Endothelial cell of hepatic sinusoid (primary cell): ENCODE results near the gene LZTS2.

Experiments
- in situ Hi-C: cut with HindIII; loops from 2 replicates; pipeline ENCODE4 v1.10.0; 2017; ENCODE audit warnings: low sequenced_read_pairs

Gene LZTS2

DNA sequence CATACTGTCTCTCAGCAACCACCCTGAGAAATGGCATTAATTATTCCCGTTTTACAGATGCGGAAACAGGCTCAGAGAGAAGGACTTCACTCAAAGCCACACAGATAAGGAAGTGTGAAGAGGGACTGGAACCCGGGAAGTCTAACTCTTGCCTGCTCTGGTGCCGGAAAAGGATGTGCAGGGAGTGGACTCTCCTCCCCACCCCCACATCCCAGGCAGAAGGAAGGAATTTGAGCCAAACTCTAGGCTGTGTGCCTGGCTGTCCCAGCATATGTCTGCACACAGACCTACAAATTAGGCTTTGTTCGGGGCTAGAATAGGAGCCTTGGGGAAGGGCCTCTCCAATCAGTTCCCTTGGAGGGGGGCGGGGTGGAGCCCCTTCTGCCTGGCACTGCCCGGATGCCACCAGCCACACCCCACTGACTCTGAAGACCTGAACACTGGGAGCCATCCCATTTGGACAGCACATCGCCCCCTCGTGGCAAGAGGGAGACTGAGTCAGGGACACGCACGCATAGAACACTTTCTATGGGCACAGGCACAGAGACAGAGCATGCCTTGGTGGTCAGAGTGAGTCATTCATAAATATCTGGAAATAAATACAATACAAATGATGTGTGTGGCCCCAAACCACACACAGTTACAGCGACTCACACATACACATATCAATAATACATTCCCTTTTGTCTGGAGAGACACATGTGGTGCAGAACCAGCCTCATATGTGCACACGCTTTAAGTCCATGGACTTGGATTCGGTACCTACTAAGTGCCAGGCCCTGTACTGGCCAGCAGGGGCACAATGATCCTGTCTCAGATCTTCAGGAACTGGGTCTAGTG, 13.1 kb downstream of the LZTS2 start:
- in situ Hi-C loops = no loop called here

DNA sequence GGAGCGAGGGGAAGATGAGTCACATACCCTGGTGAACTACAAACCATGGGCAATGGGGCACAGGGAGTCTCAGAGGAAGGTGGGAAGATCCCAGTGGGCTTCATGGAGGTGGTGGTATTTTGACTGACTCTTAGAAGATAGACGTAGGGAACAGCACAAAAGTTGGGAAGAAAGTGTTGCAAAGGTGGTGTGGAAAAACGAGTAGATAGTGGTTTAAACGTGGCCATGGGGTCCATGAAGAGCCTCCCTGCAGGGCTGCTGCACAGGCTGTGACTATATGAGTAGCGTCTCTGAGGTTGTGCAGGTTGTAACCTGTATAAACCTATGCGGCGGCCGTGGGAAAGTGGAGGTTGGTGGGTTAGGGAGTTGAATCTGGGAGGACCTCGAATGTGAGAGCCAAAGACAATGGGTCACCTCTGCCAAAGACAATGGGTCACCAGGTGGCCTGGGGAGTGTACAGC, 13.8 kb downstream of the LZTS2 start:
- in situ Hi-C loops = no loop called here

DNA sequence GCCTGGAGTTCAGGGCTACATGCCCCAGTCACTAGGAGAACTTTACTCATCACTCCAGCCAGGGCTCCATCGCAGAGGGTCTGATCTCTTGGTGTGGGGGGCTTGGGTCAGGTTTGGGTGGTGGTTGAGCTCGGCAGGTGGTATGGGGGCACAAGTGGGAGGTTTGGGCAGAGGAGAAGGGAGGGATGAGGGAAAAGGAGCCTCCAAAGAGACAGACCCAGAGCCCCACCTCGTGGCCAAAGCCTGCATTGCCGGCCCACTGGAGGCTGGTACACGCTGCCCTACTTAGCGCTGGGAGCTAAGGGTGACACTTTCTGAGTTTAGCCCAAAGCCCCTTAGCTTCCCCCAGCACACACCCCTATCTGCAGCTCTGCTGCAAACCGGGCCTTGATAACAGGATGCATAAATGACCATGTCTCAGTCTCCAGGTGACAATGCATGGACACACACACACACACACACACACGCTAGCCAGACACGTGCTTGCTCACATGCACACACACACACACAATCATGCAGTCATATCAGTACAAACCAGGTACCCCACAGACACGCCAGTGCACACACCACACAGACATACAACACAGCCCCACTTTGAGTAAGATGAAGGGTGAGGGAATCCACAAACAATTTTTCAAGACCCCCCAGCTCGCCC, 14.7 kb downstream of the LZTS2 start:
- in situ Hi-C loops = no loop called here

DNA sequence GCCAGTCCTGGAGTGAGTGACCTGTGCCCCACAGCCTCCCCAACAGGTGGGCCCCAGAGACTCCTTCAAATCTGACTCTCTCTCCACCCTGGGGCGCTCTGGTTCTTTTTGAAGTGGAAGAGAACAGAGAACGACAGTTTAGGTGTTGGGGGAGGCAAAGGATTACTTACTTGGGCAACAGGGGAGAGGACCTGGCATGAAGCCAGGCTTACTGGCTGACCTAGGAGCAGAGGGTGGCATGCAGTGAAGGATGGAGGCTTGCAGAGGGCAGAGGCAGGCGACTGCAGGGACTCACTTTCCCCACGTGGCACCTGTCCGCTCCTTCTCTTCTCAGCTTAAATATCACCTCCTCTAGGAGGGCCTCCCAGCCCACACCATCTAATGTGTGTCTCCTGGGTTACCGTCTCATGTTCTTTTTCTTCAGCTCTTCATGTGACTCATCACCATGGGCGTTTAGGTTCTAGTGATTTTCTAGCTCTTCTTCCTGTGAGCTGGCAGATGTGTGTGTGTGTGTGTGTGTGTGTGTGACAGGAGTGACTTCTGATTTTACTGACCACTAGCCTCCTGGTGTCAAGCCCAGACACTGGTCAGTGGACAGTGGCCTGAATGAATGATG, 15.5 kb downstream of the LZTS2 start:
- in situ Hi-C loops = no loop called here

DNA sequence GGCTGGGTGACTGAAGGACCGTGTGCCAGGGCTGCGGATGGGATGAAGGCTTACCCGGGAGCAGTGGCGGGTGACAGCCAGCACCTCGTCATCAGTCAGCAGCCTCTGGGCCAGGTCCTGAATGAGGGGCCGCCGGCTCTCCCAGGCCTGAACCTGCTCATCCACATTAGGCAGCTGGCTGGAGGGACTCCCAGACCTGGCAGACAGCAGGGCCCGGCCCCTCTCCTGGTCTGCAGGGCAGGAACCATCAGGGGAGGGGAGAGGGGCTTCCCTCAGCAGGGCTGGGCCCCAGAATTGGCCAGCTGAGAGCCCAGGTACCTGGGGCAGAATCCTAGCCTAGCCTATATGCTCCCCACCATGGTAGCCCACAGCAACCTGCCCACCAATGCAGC, 16.0 kb downstream of the LZTS2 start:
- in situ Hi-C loops = no loop called here

DNA sequence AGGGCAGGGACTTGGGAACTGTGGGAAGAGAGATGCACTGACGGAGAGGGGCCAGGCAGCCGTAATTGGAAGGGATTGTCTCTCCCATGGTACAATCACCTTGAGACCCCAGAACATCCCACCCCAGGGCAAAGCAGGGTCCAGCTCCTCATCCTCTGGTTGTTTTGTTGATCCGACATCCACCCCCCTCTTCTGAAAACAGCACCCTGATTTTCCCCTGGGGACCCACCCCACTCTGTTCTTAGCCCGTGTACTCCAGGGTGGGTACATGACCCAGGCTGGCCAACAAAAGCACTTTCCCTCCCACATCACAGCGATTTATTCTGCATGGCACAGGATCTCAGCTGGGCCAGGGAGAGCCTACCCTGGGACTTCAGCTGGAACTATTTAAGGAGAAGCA, 17.2 kb downstream of the LZTS2 start:
- in situ Hi-C loops = no loop called here

DNA sequence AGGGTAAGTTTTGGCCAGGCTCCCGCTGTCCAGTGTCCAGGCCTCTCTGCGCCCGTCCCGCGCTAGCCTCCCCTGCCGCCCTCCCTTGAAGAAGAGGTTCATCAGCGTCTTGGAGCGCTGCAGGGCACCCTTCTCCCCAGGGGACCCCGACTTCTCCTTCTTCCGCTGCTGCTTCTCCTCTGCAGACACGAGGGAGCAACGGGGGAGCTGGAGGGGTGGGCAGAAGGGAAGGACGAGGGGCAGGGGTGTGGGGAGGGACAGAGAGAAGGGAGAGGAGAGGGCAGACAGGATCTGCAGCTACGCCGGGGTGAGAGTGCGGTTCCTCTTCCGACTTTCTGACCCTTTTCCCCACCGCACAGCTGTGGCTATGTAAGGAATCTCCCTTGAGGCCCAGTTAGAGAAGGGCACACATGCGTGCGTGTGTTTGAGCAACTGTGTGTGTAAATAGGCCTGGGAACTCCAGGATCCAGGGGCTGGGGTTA, 18.6 kb downstream of the LZTS2 start:
- in situ Hi-C loops = no loop called here

DNA sequence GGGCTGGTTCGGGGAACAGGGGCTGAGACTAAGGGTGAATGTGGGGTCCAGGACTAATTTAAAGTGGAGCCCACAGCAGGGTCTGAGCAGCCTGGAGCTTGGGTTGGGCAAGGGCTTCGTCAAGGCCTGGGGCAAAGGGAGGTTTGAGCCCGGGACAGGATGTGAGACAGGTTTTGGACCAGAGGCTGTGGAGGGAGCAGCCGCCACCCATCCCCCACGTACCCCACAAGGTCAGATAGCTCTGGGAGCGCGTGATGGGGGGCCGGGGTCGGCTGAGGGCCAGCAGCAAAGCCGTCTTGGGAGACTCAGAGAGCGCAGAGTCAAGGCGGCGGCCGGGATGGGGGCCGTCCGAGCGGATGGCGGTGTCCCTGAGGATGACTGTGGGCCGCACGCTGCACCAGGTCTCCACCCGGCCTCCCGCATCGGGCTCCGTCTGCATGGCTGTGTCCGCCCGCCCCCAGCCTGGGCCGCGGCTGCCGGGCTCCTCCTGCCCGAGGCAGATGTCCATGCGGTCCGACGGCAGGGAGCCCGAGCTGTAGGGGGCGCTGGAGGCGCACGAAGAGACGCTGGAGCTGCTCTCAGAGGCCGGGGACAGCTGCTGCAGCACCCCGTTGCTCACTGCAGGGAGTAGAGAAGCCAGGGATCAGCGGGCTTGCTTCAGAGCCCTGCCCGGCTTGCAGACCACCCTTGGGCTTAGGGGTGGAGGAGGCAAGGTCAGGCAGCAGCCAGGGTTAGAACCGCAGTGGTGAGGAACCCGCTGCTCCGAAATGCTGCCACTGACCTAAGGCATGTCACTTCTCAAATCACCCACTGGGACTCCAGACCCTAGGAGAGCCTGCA, 19.2 kb downstream of the LZTS2 start:
- in situ Hi-C loops = no loop called here

DNA sequence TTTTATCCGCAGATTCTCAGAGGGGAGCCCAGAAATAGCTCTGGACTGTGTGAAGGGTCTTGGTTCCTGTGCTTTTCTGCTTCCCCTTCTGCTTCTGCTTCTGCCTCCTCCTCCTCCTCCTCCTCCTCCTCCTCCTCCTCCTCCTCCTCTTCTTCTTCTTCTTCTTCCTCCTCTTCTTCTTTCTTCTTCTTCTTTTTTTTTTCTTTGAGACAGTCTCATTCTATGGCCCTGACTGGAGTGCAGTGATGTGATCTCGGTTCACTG, 19.8 kb downstream of the LZTS2 start:
- in situ Hi-C loops = no loop called here

DNA sequence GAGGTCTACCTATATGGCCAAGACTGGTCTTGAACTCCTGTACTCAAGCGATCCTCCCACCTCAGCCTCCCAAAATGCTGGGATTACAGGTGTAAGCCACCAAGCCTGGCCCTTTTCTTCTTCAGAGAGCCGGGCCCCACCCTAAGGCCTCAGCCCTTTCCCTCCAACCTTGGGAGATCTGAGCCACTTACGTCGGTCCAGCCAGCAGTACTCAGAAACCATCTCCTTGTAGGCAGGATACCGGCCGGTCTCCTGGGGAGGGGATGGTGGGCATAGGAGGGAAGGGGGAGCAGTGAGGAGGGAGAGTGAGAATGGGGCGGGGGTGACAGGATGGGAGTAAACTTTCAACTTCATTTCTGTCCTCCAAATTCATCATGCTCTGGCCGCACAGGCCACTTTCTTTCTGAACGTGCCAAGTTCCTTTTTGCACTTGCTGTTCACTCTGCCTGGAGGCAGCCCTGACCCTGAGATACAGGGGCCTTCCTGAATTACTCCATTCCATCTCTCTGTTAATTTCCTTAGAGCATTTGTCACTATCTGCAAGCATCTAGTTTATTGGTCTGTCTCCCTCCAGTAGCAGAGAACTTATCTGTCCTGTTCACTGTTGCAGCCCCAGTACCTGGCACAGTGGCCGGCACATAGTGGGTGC, 20.9 kb downstream of the LZTS2 start:
- in situ Hi-C loops = no loop called here

DNA sequence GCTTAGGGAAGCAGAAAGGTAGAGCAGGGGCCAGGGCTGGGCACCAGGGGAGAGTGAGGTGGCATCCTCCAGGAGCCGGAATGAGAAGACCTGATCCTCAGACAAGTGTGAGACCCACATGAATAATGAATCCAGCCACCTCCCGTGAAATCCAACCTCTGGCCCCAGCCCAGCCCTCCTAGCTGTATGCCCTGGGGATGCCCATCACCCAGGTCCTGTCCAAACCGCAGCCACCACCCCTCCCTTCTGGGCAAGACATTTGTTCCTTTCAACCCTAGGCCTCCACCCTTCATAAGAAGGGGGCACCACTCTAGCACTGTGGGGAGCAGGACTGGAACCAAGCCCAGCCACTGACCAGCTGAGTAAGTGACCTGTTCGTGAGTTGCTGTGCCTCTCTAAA, 21.6 kb downstream of the LZTS2 start:
- in situ Hi-C loops = no loop called here

DNA sequence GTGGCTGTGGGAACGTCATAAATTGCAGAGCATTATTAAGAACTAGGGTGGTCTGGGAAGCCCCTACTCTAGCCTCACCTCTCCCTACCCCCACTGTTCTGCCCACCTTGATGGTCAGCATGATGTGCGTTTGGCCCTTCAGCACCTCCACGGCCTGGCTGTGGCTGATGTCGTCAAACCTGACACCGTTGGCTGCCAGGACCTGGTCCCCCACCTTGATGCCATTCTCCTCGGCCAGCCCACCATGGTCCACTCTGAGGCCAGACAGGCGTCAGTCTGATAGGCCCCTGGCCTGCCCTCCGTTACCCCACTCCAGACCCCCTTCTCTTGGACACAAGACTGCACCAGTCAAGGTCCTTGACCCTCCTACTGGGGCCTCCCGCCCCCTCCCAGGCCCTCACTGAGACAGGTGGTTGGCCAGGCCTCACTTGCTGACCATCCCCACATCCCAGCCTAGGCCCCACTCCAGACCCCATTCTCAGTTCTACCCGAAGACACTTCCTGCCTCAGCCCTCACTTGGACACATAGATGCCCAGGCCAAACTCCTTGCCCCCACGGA, 22.2 kb downstream of the LZTS2 start:
- in situ Hi-C loops = no loop called here

DNA sequence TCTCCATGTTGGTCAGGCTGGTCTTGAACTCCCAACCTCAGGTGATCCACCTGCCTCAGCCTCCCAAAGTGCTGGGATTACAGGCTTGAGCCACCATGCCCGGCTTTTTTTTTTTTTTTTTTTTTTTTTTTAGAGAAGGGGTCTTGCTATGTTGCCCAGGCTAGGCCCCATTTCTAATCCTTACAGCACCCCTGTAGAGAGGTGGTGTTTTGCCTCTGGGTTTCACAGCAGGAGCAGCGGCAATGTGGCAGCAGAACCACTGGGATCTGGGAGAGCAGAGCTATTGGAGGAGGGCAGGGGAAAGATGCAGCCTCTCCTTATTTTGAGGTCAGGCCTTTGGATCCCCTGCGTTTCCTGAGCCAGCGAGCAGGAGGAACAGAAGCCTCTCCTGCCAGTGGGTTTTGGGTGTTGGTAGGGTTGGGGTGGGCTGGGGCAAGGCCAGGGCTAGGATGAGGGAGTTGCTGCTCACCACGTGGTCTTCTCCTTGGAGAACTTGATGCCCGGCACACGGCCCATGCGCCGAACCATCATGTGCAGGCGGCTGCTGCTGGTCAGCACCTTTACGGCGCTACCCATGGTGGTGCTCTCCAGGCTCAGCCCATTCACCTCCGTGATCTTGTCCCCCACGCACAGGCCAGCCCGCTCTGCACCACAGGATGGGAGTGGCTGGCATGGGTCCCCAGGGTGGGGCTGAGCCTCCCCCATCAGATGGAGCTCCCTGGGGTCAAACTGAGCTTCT, 23.5 kb downstream of the LZTS2 start:
- in situ Hi-C loops = no loop called here

DNA sequence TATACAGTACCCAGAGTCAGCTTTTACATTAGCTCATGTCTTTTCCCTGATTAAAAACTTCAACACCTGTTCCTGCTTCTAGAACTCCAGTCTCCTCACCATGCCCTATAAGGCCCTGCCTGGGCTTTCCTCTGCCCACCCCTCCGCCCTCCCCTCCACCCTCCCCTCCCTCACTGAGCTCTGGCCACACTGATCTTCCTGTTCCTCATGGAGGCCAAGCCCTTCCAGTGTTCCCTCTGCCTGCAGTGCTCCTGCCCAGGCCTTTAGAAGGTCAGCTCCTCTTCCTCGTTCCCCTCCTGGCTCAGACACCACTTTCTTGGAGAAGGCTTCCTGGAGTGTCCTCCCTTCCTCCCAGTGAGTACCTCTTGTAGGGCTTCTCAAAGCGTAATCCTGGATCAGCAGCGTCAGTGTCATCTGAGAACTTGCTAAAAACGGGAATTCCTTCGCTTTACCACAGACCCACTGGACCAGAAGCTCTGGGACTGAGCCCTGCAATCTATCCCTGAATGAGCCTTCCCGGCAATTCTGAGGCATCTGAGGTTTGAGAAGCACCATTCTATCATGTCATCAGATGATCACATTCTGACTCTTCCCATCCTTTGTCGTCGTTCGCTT, 27.6 kb downstream of the LZTS2 start:
- in situ Hi-C loops = no loop called here

DNA sequence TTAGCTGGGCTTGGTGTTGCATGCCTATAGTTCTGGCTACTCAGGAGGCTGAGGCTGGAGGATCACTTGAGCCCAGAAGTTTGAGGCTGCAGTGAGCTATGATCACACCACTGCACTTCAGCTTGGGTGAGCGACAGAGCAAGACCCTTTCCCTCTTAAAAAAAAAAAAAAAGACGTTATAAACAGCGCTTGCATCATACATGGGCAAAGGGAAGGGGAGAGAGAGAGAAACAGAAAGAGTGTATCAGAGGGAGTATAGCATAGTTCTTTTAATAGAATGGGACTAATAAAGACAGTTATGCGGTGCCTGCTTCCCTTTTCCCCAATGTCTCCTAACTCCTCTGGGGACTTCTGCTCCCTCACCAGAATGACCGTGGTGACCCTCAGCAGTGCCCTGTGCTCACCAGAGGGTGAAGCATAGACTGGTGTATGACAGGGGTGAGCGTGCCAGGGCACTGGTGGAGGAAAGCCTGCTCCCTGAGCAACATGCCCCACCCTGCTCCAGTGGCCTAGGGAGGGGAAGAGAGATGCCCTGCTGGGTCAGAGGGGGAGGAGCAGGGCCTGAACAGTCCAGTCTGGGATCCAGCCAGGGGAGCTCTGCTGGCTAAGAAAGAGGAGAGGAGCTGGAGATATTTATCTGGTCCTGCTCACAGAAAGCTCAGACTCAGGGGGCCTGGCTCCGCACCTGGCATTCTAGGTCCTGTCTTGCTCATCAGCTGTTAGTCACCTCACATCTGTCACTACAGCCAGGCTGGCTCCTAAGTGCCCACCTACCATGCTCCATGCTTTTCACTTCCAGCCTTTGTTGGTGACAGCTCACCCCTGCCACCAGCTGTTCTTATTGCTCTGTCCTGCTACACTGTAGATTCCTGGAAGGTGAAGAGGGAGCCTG, 29.1 kb downstream of the LZTS2 start:
- in situ Hi-C loops = no loop called here

DNA sequence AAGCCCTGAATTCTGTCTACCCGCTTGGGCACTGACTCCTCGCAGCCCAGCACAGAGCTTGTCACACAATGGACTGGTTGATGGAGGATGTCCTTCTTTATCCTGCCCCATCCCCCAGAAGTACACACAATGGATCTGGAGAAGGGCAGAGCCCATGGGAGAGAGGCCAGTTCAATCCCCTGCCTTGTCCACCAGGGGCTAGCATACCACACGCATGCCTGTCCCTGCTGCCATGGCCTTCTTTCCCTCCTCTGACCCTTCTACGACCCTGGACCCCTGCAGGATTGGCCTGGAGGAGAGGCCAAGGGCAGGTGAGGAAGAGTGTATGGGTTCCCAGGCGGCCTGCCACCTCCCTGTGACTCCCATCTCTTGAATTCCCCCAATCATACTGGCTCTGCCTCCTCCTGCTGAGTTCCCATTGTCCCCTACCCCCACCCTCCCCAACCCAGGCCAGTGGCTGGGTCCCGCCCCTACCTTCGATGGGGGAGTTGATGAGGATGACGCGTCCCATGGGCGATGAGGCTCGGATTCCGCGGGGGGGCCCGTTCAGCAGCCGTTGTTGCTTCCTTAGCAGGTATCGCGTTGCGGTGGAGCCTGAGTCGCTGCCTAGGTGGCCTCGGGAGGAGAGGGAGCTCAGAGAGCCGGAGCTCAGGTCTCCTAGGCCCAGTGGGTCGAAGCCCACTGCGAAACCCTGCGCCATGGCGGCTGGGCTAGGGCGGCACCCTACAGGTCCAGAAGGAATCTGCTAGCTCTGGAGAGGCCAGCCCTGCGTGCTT, 30.1 kb downstream of the LZTS2 start:
- in situ Hi-C loops = loop anchor here (5.0 kb wide), 1 partner anchor 32 kb away; the partner anchor contains the start of gene LZTS2

DNA sequence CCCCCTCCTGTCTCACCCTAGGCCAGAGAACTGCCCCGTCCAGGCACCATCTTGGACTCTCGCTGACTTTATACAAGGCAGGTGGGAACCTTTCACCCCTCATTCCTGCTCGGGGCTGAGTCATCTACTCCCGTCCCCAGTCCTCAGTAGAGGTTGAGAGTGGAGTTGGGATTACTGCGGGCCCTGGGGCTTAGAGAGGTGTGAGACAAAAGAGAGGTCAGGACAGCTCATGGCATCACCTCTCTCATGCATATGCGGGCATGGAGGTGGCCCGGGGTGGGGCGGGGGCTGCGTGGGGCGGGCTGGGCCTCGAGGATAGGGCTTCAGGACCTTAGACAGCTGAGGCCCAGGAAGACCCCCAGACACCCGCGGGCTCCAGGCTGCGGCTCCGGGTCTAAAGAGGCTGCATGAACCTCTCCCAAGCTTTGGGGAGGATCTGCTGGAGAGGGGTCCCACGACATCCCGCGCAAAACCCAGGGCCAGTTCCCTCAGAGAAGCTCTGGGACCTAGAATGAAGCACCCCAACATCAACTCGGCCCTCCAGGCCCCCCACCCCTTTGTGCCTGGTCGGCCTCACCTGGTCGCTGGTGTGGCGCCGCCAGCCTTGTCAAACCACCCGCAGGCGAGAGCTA, 31.0 kb downstream of the LZTS2 start:
- in situ Hi-C loops = loop anchor here (5.0 kb wide), 1 partner anchor 33 kb away; the partner anchor contains the start of gene LZTS2
